GM18861 (cell line): ENCODE measurements around the gene AGBL1.
"Not testable (repeated sequence)": the region's sequence is repeated elsewhere in the genome, so short reads cannot be mapped to it uniquely, and the experiment has no call there.

ENCODE experiments used
- ATAC-seq: cut with Tn5 transposase; IDR thresholded peaks from one replicate; pipeline ENCODE4 v1.9.1; 2021; ENCODE audit not compliant: unreplicated experiment

Gene AGBL1

GRCh38 chr15:86392296-86392695, 312.6 kb downstream of the AGBL1 start:
- no peak for ATAC-seq

DNA sequence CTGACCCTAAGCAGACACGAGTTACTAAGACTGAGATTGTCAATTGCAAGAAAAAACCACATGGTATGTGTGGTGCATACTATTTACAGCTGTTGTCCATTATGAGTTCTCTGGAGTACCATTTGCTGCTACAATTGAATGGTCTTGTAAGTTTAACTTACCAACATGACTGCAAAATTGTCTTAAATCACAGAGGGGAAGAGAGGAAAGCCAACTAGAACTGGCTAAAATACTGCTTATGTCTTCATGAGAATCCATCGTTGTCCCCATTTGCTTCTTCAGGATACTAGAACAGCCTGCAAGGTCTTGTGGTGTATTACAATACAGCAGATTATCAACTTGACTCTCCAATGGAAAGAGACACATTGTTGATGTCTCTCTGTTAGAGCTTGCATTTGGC, 313.2 kb downstream of the AGBL1 start:
- no peak for ATAC-seq

DNA sequence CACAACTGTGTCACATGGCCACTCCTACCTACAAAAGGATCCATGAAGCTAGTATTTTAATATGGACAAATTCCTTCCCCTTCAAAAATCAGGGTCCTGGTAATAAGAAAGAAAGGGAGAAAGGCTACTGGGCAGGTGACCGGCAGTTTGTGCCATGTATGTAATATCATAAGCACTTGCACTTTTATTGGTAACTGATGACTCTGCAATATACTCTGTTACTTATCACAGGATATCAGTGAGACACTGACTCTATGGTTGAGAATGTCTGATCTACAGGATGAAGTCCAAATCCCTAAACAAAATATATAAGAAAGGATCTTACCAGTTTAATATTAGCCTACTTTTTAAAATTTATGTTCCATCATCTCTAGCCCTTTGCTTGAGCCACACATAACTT, 315.2 kb downstream of the AGBL1 start:
- ATAC-seq: no peak

GRCh38 chr15:86399041-86399954, 319.6 kb downstream of the AGBL1 start:
- no peak for ATAC-seq

GRCh38 chr15:86403221-86403620, 323.6 kb downstream of the AGBL1 start:
- no peak for ATAC-seq

GRCh38 chr15:86403914-86404583, 324.4 kb downstream of the AGBL1 start:
- ATAC-seq: no peak

DNA sequence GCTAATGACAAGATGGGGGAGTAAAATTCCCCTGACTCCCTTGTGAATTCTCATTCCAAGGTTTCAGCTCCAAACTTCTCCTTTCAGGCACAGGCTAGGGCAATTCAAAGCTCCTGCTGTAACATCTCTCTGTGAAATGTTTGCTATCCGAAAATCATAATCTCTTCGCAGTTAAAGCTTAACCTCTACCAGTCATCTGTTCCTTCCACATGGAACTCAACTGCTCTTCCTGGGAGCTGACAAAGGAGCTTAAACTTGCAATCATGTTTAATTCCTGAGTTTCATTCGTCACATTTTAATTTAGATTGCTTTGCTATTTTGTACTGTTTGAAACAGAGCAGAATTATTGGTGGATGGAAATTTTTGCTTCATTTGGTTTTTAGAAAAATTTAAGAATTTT, 328.6 kb downstream of the AGBL1 start:
- ATAC-seq: no peak

GRCh38 chr15:86411916-86412315, 332.2 kb downstream of the AGBL1 start:
- no peak for ATAC-seq

- ATAC-seq: no peak
Measured at GRCh38 chr15:86413191-86413590, 333.5 kb downstream of the AGBL1 start.

DNA sequence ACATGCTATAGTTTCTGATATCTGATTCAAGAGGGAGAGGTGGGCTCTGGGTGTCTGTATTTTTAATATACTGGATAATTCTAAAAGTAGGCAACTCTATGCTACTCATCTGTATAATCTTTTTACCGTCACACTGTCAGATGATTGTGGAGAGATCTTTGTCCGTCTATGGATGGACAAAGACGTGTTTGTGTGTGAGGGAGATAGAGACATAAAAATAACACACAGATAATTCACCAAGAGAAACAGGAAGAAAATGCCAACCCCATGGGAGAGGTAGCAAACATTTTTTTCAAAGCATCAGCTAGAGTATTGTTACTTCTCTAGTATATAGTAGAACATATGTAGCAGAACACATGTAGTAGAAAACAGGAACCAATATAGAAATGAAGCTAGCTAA, 346.1 kb downstream of the AGBL1 start:
- no peak for ATAC-seq

GRCh38 chr15:86432861-86433260, 353.2 kb downstream of the AGBL1 start:
- no peak for ATAC-seq

- ATAC-seq: no peak
Measured at GRCh38 chr15:86433983-86434382, 354.3 kb downstream of the AGBL1 start.

DNA sequence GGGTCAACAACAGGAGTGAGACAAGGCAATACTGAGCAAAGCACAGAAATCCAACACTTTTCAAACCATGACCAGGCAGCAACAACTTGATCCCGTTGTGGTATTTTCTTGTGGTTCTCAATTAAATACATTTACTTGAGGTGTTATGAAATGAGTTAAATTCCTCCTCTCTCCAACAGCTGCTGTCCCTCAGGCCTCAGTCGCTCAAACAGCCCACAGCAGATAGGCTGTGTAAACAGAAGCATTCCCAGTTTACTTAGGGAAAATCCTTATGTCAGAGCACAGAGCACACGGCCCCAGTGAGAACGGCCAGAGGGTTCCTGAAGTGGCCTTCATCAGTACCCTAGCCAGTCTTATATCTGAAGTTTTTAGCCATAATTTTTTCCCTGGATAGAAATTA, 359.9 kb downstream of the AGBL1 start:
- no peak for ATAC-seq

DNA sequence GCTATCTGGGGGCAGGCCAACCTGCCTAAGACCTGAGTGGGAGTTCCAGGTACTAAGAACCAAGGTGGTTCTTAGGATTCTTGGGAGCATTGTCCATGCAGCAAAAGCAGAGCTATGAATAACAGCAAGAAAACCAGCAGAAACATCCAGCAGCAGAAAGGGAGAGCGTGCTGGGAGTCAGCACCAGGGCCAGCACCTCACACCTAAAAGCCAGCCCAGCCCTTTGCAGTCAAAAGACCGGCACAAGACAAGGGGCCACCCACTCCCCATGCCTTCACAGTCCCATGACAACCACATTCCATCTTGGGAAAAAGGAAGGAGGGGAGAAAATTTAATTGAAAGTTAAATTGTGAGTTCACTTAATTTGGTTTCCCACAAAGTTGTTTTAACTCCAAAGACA, 364.9 kb downstream of the AGBL1 start:
- ATAC-seq: no peak

DNA sequence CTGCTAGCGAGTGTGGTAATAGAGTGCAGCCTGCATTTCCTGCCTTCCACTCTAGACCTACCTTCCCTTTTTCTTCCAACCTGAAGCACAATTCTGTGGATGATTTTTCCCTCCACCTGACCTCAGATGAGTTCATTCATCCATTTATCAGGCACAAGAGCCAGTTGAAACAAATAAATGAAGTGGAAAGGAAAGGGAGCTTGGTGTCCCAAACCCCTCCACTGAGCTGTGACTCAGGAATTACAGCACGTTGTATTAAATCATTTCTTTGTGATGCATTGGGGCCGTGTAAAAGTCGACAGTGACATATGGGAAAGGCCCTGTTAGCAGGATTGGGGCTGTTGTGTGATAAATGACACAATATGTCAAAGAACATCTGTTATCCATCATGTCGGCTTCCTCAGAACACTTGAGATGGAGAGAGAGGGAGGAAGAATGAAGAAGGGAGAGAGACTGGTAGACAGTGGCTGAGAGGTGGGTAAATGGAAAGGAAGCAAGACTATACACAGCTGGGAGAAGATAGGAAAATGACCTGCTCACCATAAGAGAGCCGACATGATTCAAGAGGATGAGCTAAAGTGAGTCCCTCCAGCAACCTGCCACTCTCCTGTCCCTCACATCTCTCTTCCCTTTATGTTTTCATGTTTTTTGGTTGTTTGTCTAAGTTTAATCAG, 366.0 kb downstream of the AGBL1 start:
- no peak for ATAC-seq

DNA sequence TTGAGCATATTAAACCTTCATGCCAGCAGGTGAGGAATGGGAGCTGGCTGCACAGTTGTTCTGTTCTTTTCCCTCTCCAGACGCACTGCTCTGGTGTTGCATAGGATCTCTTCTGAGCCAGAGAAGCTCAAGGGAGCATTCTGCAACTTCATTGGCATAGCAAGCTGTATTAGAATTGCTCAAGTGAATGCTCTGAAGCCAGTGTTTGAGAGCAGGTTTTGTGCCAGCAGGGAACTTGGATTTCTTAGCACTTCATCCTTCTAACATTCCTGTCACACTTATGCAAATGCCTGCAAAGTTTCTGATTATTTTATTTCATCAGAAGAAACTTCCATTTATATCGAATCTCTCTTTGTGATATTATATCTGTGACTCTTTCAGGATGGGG, 366.6 kb downstream of the AGBL1 start:
- ATAC-seq: no peak

DNA sequence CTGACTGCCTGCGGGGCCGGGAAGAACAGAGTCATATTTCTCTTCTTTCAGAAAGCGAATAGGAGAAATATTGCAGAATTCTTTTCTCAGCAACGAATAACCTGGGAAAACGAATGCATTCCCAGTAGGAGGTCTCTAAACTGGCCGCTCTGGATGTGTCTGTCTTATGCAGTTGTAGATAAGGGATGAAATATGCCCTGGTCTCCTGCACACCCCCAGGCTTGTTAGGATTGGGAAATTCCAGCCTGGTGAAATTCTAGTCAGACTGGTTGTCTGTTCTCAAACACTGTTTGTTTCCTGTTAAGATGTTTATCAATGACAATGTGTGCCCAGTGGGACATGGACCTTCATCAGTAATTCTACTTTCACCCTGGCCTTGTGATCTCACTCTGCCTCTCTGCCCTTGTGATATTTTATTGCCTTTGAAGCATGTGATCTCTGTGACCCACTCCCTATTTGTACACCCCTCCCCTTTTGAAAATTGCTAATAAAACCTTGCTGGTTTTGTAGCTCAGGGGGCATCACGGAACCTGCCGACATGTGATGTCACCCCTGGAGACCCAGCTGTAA, 385.9 kb downstream of the AGBL1 start:
- ATAC-seq: not testable (repeated sequence)

DNA sequence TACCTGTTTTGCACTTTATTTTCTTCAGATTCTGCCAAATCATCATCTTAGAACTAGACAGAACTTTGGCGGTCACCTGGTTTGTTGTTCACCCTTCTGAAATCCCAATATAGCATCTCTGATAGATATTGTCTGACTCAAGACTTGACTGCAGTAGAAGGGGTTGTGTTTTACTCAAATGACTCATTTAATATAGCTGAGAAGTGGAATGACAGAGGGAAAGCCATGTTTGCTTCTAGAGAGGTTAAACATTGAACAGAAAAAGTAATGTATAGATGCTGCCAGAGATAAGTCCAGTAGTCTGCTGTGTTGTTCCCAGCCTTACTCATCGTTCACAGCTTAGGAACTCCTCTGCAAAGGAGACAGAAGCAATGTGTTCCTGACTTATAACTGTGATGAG, 402.0 kb downstream of the AGBL1 start:
- no peak for ATAC-seq

DNA sequence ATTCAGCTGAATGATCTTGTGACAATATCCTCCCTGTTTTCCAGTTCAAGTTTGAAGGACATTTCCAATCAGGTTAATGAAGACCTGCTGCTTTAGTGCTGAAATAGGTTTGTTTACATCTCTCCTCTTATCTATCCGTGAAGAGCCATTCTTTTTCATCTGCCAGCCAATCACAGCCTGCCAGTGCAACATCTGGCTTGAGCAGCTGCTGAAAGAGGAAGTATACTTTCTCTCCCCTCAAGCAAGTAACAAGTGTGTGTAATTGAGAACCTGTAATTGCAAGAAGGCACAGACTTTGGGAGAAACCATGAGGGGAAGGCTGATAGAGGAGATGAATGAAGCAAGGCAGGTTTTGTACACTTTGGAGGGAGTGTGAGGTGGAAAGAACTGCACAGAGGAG, 404.3 kb downstream of the AGBL1 start:
- no peak for ATAC-seq

DNA sequence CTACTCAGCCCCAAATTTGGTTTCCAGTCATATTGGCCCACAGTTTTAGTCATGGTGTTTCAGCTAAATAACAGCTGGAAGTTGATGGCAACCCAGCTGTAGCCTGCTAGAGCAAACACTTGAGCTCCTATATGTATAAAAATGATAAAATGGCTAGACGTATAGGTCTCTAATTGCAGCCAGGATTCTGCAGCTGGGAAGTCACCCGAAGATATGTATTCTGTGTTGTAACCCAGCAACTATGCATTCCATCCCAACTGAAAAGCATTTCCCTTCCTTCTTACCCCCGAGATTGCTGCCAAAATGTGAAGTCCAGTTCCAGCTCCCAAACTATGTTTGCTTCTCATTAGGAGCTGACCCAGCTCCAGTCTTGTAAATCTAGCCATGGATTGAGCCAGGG, 408.4 kb downstream of the AGBL1 start:
- ATAC-seq: no peak

- no peak for ATAC-seq
Measured at GRCh38 chr15:86489981-86490380, 410.3 kb downstream of the AGBL1 start.

- ATAC-seq: no peak
Measured at GRCh38 chr15:86491118-86491517, 411.4 kb downstream of the AGBL1 start.
